Chondrocyte (in vitro differentiated cells): ENCODE measurements around the gene FAM240A. TPM values are rescaled to one million over a fixed set of nuclear protein-coding genes. Genes with fewer than 3 reads are reported as not detected.

Experiments
- DNase-seq: peaks from one replicate; pipeline ENCODE4 v3.0.0; 2021; ENCODE audit warnings: mixed read lengths, low spot score
- H3K27ac Mint-ChIP-seq: one replicate; pipeline ENCODE4 v1.8.0; 2021; ENCODE audit warnings: mild to moderate bottlenecking, moderate library complexity, mixed read lengths; ENCODE audit not compliant: unreplicated experiment
- H3K27me3 Mint-ChIP-seq: 2 replicates; pipeline ENCODE4 v1.8.0; 2021; ENCODE audit warnings: low read depth, mixed read lengths
- H3K36me3 Mint-ChIP-seq: 2 replicates; pipeline ENCODE4 v1.8.0; 2021; ENCODE audit warnings: low read depth, mixed read lengths
- H3K4me1 Mint-ChIP-seq: 2 replicates; pipeline ENCODE4 v1.8.0; 2021; ENCODE audit warnings: low read depth, mild to moderate bottlenecking, mixed read lengths
- H3K4me3 Mint-ChIP-seq: one replicate; pipeline ENCODE4 v1.8.0; 2021; ENCODE audit warnings: mild to moderate bottlenecking, moderate library complexity, mixed read lengths; ENCODE audit not compliant: unreplicated experiment
- H3K9me3 Mint-ChIP-seq: 2 replicates; pipeline ENCODE4 v1.8.0; 2021; ENCODE audit warnings: low read depth, mixed read lengths
- total RNA-seq: library from RNA; stranded (reverse); gene quantifications from 3 replicates; pipeline ENCODE4 v1.2.1, GENCODE V29; 2021
- TF ChIP-seq, protein P1 (sequence below): fragments of 200-600 bp; sonication (generic); IDR thresholded peaks from 2 replicates; pipeline ENCODE4 v1.5.0; 2021; ENCODE audit warnings: antibody characterized with exemption, mild to moderate bottlenecking, moderate library complexity

Gene FAM240A
- total RNA-seq, 1 donor from 2014 or later = not detected

DNA sequence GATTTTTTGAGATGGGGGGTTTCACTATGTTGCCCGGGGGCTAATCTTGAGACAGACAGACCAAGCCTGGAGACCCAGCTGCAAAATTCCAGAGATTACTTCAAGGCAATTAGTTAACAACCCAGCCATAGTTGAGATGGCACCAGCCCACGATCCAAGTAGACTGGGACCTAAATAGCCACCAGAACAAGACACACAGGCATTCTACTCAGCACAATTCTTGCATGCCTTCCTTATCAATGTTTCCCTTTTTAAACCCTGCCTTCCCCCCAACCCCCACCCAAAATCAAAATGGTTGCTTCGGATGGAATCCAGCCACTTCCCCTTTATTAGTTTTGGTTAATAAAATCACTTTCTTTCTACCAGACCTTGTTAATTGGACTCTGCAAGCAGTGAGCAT lies 28.6 kb downstream of the FAM240A start:
- Mint-ChIP-seq H3K36me3 (peaks cover 2% of the 10 kb centered on the region), H3K27ac (no peak overlapping the region), H3K4me3 (no peak overlapping the region), H3K9me3 (peaks cover 16% of the 10 kb centered on the region), H3K4me1 (no peaks in the 10 kb centered on the region), H3K27me3 (peaks cover 26% of the 10 kb centered on the region)
- TF ChIP-seq, protein P1, sequence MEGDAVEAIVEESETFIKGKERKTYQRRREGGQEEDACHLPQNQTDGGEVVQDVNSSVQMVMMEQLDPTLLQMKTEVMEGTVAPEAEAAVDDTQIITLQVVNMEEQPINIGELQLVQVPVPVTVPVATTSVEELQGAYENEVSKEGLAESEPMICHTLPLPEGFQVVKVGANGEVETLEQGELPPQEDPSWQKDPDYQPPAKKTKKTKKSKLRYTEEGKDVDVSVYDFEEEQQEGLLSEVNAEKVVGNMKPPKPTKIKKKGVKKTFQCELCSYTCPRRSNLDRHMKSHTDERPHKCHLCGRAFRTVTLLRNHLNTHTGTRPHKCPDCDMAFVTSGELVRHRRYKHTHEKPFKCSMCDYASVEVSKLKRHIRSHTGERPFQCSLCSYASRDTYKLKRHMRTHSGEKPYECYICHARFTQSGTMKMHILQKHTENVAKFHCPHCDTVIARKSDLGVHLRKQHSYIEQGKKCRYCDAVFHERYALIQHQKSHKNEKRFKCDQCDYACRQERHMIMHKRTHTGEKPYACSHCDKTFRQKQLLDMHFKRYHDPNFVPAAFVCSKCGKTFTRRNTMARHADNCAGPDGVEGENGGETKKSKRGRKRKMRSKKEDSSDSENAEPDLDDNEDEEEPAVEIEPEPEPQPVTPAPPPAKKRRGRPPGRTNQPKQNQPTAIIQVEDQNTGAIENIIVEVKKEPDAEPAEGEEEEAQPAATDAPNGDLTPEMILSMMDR = no peak
- no peak for DNase-seq

GRCh38 chr3:46642971-46643370 lies 30.6 kb downstream of the FAM240A start:
- Mint-ChIP-seq H3K27ac (no peak overlapping the region), H3K36me3 (peaks cover 2% of the 10 kb centered on the region), H3K4me3 (no peak overlapping the region), H3K9me3 (peaks cover 16% of the 10 kb centered on the region), H3K4me1 (no peaks in the 10 kb centered on the region), H3K27me3 (peaks cover 31% of the 10 kb centered on the region)
- DNase-seq = no peak
- TF ChIP-seq, protein P1 = no peak

DNA sequence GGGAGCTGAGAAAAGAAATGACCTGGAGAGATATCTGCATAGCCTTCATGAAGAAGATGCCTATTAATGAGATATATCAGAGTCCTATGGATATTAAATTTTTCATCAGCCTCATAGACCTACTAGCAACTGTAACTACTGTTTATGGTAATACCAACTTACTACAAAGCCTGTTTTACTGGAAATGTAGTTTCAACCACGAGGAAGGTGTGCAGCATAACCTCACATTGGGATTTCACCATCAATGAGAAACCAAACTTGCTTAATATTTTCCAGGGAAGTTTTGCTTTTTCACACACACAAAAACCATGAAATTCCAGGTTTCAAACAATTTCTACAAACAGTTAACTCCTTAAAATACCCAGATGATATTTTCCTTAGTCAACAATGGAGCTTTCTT lies 31.4 kb downstream of the FAM240A start:
- TF ChIP-seq, protein P1 = no peak
- no peaks in the 10 kb centered on the region for H3K4me1 Mint-ChIP-seq
- no peak for DNase-seq
- peaks cover 17% of the 10 kb centered on the region for H3K9me3 Mint-ChIP-seq
- no peak overlapping the region for H3K27ac Mint-ChIP-seq
- peaks cover 31% of the 10 kb centered on the region for H3K27me3 Mint-ChIP-seq
- H3K36me3 Mint-ChIP-seq = peaks cover 2% of the 10 kb centered on the region
- no peak overlapping the region for H3K4me3 Mint-ChIP-seq

- DNase-seq = no peak
- no peak overlapping the region for H3K27ac Mint-ChIP-seq
- H3K27me3 Mint-ChIP-seq = peaks cover 26% of the 10 kb centered on the region
- H3K4me1 Mint-ChIP-seq = no peaks in the 10 kb centered on the region
- H3K36me3 Mint-ChIP-seq = no peaks in the 10 kb centered on the region
- no peak overlapping the region for H3K4me3 Mint-ChIP-seq
- peaks cover 9% of the 10 kb centered on the region for H3K9me3 Mint-ChIP-seq
- TF ChIP-seq, protein P1 = no peak
Measured at GRCh38 chr3:46646700-46647099, 34.4 kb downstream of the FAM240A start.

DNA sequence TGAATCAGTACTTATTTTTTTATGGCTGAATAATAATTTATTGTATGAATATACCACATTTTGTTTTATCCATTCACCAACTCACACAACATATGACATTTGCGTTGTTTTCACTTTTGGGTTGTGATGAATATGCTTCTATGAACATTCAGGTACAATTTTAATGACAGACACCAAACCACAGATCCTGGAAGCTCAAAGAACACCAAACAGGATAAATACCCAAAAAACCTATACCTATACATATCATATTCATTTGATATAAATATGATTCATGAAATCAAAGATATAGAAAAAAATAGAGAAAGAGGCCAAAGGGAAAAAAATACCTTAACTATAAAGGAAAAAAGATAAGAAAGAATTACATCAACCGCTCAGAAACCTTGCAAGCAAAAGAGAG lies 35.8 kb downstream of the FAM240A start:
- Mint-ChIP-seq H3K27me3 (peaks cover 20% of the 10 kb centered on the region), H3K27ac (no peak overlapping the region), H3K9me3 (peaks cover 18% of the 10 kb centered on the region), H3K36me3 (peaks cover 2% of the 10 kb centered on the region), H3K4me3 (no peak overlapping the region), H3K4me1 (no peaks in the 10 kb centered on the region)
- TF ChIP-seq, protein P1 = no peak
- DNase-seq = no peak
